ENCODE results near the gene ADD3. TPM values are rescaled to one million over a fixed set of nuclear protein-coding genes. Genes with fewer than 3 reads are reported as not detected.
A peak's percentile ranks its signal among the peaks of the same experiment; 100 is the strongest.

Gene ADD3
- total and polyA plus RNA-seq, 7 donors = 4.2 to 26.3 (median 10.4) TPM

DNA sequence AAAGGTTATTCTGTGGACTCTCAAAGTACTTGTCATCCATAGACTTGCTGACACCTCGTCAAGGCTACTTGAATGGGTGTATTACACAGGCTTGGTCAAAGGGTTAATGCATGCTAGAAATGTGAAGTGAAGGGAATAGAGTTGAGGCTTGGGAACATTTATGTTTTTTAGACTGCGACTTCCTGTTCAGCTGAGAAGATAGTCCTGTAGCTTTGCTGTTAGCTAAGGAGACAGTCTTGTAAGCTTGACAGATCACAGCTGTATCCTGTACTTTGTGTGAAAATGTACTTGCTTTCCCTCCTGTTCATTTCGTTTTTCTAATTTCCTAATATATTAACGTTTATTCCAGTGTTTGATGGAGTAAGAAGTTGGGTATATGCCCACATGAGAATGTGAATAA, 52.1 kb downstream of the ADD3 start:
- Histone ChIP-seq H3K36me3 (ENCODE audit: insufficient read depth in 1 of 2, low read depth in 1 of 2) (no peaks in the 10 kb centered on the region), H3K27me3 (ENCODE audit: insufficient read depth in 3 of 3, low read length in 2 of 3) (no peaks in the 10 kb centered on the region), H3K27ac (no peak overlapping the region), H3K4me3 (no peak overlapping the region), H3K9me3 (no peaks in the 10 kb centered on the region), H3K4me1 (peaks cover 18% of the 10 kb centered on the region)
- 47 to 56% (median 49%) methylated on average over 4 of the region's 4 CpGs for WGBS, 3 donors
- TF ChIP-seq, protein P1, sequence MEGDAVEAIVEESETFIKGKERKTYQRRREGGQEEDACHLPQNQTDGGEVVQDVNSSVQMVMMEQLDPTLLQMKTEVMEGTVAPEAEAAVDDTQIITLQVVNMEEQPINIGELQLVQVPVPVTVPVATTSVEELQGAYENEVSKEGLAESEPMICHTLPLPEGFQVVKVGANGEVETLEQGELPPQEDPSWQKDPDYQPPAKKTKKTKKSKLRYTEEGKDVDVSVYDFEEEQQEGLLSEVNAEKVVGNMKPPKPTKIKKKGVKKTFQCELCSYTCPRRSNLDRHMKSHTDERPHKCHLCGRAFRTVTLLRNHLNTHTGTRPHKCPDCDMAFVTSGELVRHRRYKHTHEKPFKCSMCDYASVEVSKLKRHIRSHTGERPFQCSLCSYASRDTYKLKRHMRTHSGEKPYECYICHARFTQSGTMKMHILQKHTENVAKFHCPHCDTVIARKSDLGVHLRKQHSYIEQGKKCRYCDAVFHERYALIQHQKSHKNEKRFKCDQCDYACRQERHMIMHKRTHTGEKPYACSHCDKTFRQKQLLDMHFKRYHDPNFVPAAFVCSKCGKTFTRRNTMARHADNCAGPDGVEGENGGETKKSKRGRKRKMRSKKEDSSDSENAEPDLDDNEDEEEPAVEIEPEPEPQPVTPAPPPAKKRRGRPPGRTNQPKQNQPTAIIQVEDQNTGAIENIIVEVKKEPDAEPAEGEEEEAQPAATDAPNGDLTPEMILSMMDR (IDR thresholded peaks at IDR 0.05) = no peak
- DNase-seq = no peak
- intact Hi-C loops (cut with DNase I) = no loop called here
- ATAC-seq = no peak

DNA sequence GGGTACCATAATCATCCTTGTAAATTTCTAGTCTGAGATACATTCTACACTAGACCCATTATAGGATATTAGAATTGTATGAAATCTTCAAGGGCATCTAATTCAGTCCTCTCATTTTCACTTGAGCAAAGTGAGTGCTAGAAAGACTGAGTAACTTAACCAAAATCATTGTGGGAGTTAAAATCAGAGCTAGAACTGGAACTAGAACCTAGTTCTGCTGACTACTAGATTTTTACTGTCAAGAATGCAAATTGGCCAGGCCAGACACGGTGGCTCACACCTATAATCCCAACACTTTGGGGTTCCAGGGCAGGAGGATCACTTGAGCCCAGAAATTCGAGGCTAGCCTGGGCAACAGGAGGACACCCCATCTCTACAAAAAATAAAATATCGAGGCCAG, 53.9 kb downstream of the ADD3 start:
- no peaks in the 10 kb centered on the region for H3K27me3 ChIP-seq (ENCODE audit: insufficient read depth in 3 of 3, low read length in 2 of 3)
- intact Hi-C loops (cut with DNase I) = no loop called here
- H3K36me3 ChIP-seq (ENCODE audit: insufficient read depth in 1 of 2, low read depth in 1 of 2) = no peaks in the 10 kb centered on the region
- ATAC-seq (no peak), DNase-seq (no peak)
- H3K4me1 ChIP-seq = peaks cover 18% of the 10 kb centered on the region
- no peaks in the 10 kb centered on the region for H3K9me3 ChIP-seq
- H3K4me3 ChIP-seq = no peak overlapping the region
- WGBS, 3 donors = 91 to 95% (median 94%) methylated on average over 3 of the region's 3 CpGs
- no peak overlapping the region for H3K27ac ChIP-seq
- TF ChIP-seq, protein P1 (IDR thresholded peaks at IDR 0.05) = no peak

DNA sequence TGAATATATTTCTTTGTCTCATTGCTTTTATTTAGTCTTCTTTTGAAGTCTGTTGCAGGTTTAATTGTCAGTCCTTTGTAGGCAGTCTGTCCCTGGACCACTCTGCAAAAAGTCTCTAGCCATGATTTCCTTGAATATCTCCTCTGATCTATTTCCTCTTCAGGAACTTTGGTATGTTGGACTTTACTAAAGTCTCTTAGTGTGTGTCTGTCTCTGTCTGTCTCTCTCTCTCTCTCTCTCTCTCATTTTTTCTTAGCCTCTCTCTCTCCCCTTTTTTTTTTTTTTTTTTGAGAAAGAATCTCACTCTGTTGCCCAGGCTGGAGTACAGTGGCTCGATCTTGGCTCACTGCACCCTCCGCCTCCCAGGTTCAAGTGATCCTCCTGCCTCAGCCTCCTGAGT, 57.5 kb downstream of the ADD3 start:
- no peak for ATAC-seq
- DNase-seq = no peak
- Histone ChIP-seq H3K4me1 (peaks cover 35% of the 10 kb centered on the region), H3K27me3 (ENCODE audit: insufficient read depth in 3 of 3, low read length in 2 of 3) (no peaks in the 10 kb centered on the region), H3K4me3 (no peak overlapping the region), H3K9me3 (no peaks in the 10 kb centered on the region), H3K36me3 (ENCODE audit: insufficient read depth in 1 of 2, low read depth in 1 of 2) (no peaks in the 10 kb centered on the region), H3K27ac (no peak overlapping the region)
- WGBS, 3 donors = 93 to 100% (median 94%) methylated on average over 2 of the region's 2 CpGs
- TF ChIP-seq, protein P1 (IDR thresholded peaks at IDR 0.05) = no peak
- intact Hi-C loops (cut with DNase I) = no loop called here

DNA sequence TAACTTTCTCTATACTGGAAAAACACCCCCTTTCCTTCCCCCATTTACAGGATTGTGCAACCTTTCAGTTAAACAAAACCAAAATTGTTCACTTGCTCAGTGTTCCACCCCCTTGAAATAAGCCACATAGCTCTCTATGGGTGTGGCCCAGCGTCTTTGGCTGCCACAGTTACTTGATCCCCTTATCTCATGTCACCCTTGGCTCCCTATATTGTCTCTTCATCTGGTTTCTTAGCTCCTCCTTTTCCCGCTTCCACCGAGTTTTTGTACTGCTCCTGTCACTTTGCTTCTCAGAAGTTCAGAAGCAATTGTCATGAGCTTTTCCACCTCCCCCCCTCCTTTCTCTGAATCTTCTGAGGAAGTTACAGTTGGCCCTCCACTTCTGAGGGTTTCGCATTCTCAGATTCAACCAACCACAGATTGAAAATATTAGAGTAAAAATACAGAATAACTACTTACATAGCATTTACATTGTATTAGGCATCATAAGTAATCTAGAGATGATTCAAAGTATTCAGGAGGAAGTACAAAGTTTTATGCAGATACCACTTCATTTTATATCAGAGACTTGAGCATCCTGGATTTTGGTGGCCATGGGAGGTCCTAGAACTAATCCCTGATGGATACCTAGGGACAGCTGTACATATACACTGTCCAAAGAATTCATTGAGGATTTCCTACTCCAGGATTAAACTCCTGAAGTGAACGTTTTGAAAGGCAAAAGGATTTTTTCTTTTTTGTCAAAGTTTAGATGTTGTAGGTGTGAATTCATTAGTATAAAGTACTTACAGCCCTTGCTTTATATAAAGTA, 60.4 kb downstream of the ADD3 start:
- DNase-seq (no peak), ATAC-seq (no peak)
- no peaks in the 10 kb centered on the region for H3K36me3 ChIP-seq (ENCODE audit: insufficient read depth in 1 of 2, low read depth in 1 of 2)
- H3K4me3 ChIP-seq = no peak overlapping the region
- H3K27me3 ChIP-seq (ENCODE audit: insufficient read depth in 3 of 3, low read length in 2 of 3) = no peaks in the 10 kb centered on the region
- WGBS, 3 donors = 41 to 42% (median 42%) methylated on average over 5 of the region's 5 CpGs
- intact Hi-C loops (cut with DNase I) = no loop called here
- peak overlapping the region; percentile 7 for H3K27ac ChIP-seq
- no peaks in the 10 kb centered on the region for H3K9me3 ChIP-seq
- TF ChIP-seq, protein P1 (IDR thresholded peaks at IDR 0.05) = no peak
- H3K4me1 ChIP-seq = peaks cover 34% of the 10 kb centered on the region

DNA sequence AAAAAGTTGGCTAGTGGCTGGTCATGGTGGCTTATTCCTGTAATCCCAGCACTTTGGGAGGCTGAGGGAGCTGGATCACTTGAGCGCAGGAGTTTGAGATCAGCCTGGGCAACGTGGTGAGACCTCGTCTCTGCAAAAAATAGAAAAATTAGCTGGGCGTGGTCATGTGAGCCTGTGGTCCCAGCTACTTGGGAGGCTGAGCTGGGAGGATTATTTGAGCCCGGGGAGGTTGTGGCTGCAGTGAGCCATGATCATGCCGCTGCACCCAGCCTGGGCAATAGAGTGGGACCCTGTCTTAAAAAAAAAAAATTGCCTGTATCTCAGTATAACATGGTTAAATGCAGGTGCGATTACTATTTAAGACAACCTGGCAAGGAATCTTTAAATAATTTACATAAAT, 61.0 kb downstream of the ADD3 start:
- H3K9me3 ChIP-seq = no peaks in the 10 kb centered on the region
- H3K36me3 ChIP-seq (ENCODE audit: insufficient read depth in 1 of 2, low read depth in 1 of 2) = no peaks in the 10 kb centered on the region
- peaks cover 34% of the 10 kb centered on the region for H3K4me1 ChIP-seq
- no peak for DNase-seq
- intact Hi-C loops (cut with DNase I) = no loop called here
- no peak for ATAC-seq
- TF ChIP-seq, protein P1 (IDR thresholded peaks at IDR 0.05) = no peak
- H3K27me3 ChIP-seq (ENCODE audit: insufficient read depth in 3 of 3, low read length in 2 of 3) = no peaks in the 10 kb centered on the region
- WGBS, 3 donors = 71 to 81% (median 76%) methylated on average over 7 of the region's 7 CpGs
- peak overlapping the region; percentile 7 for H3K27ac ChIP-seq
- no peak overlapping the region for H3K4me3 ChIP-seq

All from psoas muscle (tissue), 8 donors.